GM23248 (cell line): Measurements from ENCODE around the gene ALPI. TPM values are rescaled to one million over a fixed set of nuclear protein-coding genes. Genes with fewer than 3 reads are reported as not detected.

Experiments used
- DNase-seq: peaks from one replicate; pipeline ENCODE4 v3.0.0-alpha.2; 2015
- H2AFZ ChIP-seq: fragments of 200-600 bp; sonication (generic); 2 replicates; pipeline ENCODE4 v1.6.1; 2016; ENCODE audit warnings: antibody characterized with exemption
- H3F3A ChIP-seq: fragments of 200-600 bp; sonication (generic); 2 replicates; pipeline ENCODE4 v1.6.1; 2016; ENCODE audit warnings: mild to moderate bottlenecking, antibody characterized with exemption, mixed run types; ENCODE audit not compliant: insufficient read depth
- H3K27ac ChIP-seq: fragments of 200-600 bp; sonication (generic); 2 replicates; pipeline ENCODE4 v1.5.1; 2016; ENCODE audit warnings: mild to moderate bottlenecking
- H3K27me3 ChIP-seq: fragments of 200-600 bp; sonication (generic); replicated peaks from 2 replicates; pipeline ENCODE4 v1.6.1; 2016; ENCODE audit warnings: mild to moderate bottlenecking; ENCODE audit not compliant: insufficient read depth
- H3K36me3 ChIP-seq: fragments of 200-600 bp; sonication (generic); 2 replicates; pipeline ENCODE4 v1.6.1; 2016; ENCODE audit warnings: low read depth, mild to moderate bottlenecking
- H3K4me1 ChIP-seq: fragments of 200-600 bp; sonication (generic); 2 replicates; pipeline ENCODE4 v1.6.1; 2016; ENCODE audit warnings: mild to moderate bottlenecking; ENCODE audit not compliant: insufficient read depth
- H3K4me2 ChIP-seq: fragments of 200-600 bp; sonication (generic); one replicate; pipeline ENCODE4 v1.6.1; 2016; ENCODE audit warnings: mild to moderate bottlenecking; ENCODE audit not compliant: unreplicated experiment
- H3K4me3 ChIP-seq: fragments of 200-600 bp; sonication (generic); 2 replicates; pipeline ENCODE4 v1.5.1; 2016; ENCODE audit warnings: mild to moderate bottlenecking
- H3K79me2 ChIP-seq: fragments of 200-600 bp; sonication (generic); 2 replicates; pipeline ENCODE4 v1.6.1; 2016; ENCODE audit warnings: mild to moderate bottlenecking; ENCODE audit not compliant: insufficient read depth
- H3K9ac ChIP-seq: fragments of 200-600 bp; sonication (generic); 2 replicates; pipeline ENCODE4 v1.6.1; 2016; ENCODE audit warnings: mild to moderate bottlenecking
- H3K9me2 ChIP-seq: fragments of 200-600 bp; sonication (generic); 2 replicates; pipeline ENCODE4 v1.6.1; 2016; ENCODE audit warnings: mixed run types, mild to moderate bottlenecking, moderate library complexity; ENCODE audit not compliant: insufficient read depth
- H3K9me3 ChIP-seq: fragments of 200-600 bp; sonication (generic); one replicate; pipeline ENCODE4 v1.6.1; 2017; ENCODE audit warnings: low read depth
- H4K20me1 ChIP-seq: fragments of 200-600 bp; sonication (generic); 2 replicates; pipeline ENCODE4 v1.6.0; 2016; ENCODE audit not compliant: insufficient read depth
- EZH2 ChIP-seq: fragments of 200-600 bp; sonication (generic); IDR thresholded peaks from 2 replicates; pipeline ENCODE4 v1.6.1; 2018; ENCODE audit warnings: antibody characterized with exemption, mild to moderate bottlenecking; ENCODE audit not compliant: insufficient read depth, poor library complexity, severe bottlenecking
- EZH2phosphoT487 ChIP-seq: fragments of 200-600 bp; sonication (generic); IDR thresholded peaks from 2 replicates; pipeline ENCODE4 v1.6.1; 2018; ENCODE audit warnings: antibody characterized with exemption, moderate library complexity, mild to moderate bottlenecking, low read depth; ENCODE audit not compliant: insufficient read depth
- WGBS, 2 experiments: methylation state at CpG; one replicate each; pipeline ENCODE4 v1.1.6; 2015 to 2017; ENCODE audit warnings: low lambda C conversion rate in 2 of 2, low coverage in 1 of 2; ENCODE audit errors: missing lambda C conversion rate in 2 of 2; 5-methylcytosine and 5-hydroxymethylcytosine counted together
- in situ Hi-C: fragments of 300-500 bp; cut with MboI; formaldehyde crosslinking; loops from 2 replicates; pipeline ENCODE4 v1.15.0; 2020
- polyA plus RNA-seq: library from polyadenylated mRNA; unstranded; fragments of >200 nt; fragmentation: Nextera tagmentation; extraction: Ambion mirVana; gene quantifications from 2 replicates; pipeline ENCODE4 v1.2.1, GENCODE V29; 2016
- total RNA-seq: library from RNA; depleted of rRNA; stranded (reverse); fragments of >200 nt; shearing (Covaris generic); gene quantifications from 2 replicates; pipeline ENCODE4 v1.2.3, GENCODE V29; 2014

The ALPI gene
- total and polyA plus RNA-seq, 2 experiments from 2014 or later: not detected

DNA sequence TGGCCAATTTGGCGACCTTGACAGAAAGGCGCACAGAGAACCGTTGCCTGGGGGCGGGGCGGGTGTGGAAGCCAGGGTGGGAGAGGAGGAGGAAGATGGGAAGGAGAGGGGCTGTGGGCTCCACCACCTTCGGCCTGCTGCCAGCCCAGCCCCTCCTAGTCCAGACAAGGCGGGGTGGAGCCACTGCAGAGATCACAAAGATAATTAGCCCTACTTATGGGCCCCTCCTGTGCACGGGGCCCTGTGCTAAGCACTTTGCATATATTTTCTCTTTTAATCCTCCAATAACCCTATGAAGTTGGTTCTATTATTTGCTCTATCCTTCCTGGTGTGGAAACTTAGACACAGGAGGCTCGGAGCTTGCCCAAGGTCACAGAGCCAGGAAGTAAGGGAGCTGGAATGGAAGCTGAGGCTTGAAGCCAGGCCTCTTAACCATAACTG is 45.4 kb downstream of the ALPI start:
- 67 to 69% methylated on average over 8 to 9 of the region's 9 CpGs for WGBS, 2 experiments
- in situ Hi-C loops: no loop called here
- H4K20me1 ChIP-seq: no peaks in the 10 kb centered on the region
- no peak overlapping the region for H3K9ac ChIP-seq
- H3K4me1 ChIP-seq: no peaks in the 10 kb centered on the region
- H3F3A ChIP-seq: no peaks in the 10 kb centered on the region
- no peak overlapping the region for H3K27ac ChIP-seq
- no peak for DNase-seq
- H3K36me3 ChIP-seq: no peaks in the 10 kb centered on the region
- H3K4me2 ChIP-seq: no peak overlapping the region
- H3K9me3 ChIP-seq: no peaks in the 10 kb centered on the region
- no peaks in the 10 kb centered on the region for H3K79me2 ChIP-seq
- H3K4me3 ChIP-seq: no peak overlapping the region
- H2AFZ ChIP-seq: no peak overlapping the region
- H3K9me2 ChIP-seq: no peaks in the 10 kb centered on the region
- peaks cover 43% of the 10 kb centered on the region for H3K27me3 ChIP-seq
- no peak for TF ChIP-seq EZH2phosphoT487
- no peak for TF ChIP-seq EZH2

DNA sequence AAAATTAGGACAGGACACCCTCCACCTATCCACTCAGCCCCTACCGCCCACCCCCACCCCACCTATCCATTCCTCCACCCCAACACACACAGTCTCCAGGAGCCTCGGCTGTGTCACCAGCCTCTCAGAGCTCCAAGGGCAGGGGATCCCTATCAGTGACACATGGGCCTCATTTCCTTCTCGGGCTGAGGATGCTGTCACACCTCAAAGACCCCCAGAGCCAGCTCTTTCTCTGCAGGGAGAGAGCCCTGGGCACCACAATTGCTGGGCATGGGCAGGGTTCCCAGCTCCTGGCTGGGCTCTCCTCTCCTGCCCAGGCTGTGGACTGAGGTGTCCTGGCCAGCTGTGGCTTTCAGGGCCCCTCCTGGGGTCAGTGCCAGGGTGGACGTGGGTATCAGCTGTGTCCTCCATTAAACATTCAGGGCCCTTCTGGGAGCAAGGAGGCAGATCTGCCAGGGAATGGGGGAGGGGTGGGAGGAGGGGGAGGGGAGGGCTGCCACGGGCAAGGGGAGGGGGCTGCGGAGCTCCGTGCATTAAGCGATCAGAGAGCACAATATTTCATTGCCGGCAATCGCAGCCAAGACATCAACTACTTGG is 45.9 kb downstream of the ALPI start:
- WGBS, 2 experiments: 8 to 11% methylated on average over 5 to 10 of the region's 10 CpGs
- Histone ChIP-seq H3K9ac (no peak overlapping the region), H3K4me1 (no peaks in the 10 kb centered on the region), H3K27ac (no peak overlapping the region), H2AFZ (no peak overlapping the region), H3K79me2 (no peaks in the 10 kb centered on the region), H3K27me3 (peaks cover 47% of the 10 kb centered on the region), H3K4me3 (no peak overlapping the region), H4K20me1 (no peaks in the 10 kb centered on the region), H3K4me2 (no peak overlapping the region), H3K9me2 (no peaks in the 10 kb centered on the region), H3F3A (no peaks in the 10 kb centered on the region), H3K36me3 (no peaks in the 10 kb centered on the region), H3K9me3 (no peaks in the 10 kb centered on the region)
- TF ChIP-seq EZH2 (no peak), EZH2phosphoT487 (no peak)
- no peak for DNase-seq
- in situ Hi-C loops: no loop called here

DNA sequence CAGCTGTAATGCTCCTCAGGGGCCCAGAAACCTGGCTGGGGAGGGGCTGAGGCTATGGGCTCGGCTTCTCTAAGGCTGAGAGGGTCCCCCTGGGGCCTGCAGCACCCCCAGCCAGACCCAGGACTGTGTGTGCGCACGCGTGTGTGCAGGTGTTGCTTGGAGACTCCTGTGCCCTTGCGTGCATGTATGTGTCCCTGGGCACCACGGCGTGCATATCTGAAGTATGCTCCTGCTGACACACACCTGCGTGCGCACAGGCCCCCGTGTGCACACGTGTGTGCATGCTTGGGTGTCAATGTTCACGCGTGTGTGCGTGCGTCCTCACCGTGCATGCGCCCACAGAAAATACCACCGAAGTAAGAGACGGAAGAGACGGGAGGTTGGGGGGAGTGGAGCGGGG is 46.6 kb downstream of the ALPI start:
- Histone ChIP-seq H2AFZ (no peak overlapping the region), H4K20me1 (no peaks in the 10 kb centered on the region), H3K9me2 (no peaks in the 10 kb centered on the region), H3K27ac (no peak overlapping the region), H3K4me1 (no peaks in the 10 kb centered on the region), H3K4me2 (no peak overlapping the region), H3K9ac (no peak overlapping the region), H3K4me3 (no peak overlapping the region), H3K79me2 (no peaks in the 10 kb centered on the region), H3K27me3 (peaks cover 51% of the 10 kb centered on the region), H3F3A (no peaks in the 10 kb centered on the region), H3K9me3 (no peaks in the 10 kb centered on the region), H3K36me3 (no peaks in the 10 kb centered on the region)
- in situ Hi-C loops: no loop called here
- 9 to 12% methylated on average over 17 to 20 of the region's 21 CpGs for WGBS, 2 experiments
- no peak for TF ChIP-seq EZH2phosphoT487
- no peak for TF ChIP-seq EZH2
- DNase-seq: peak; percentile 31

DNA sequence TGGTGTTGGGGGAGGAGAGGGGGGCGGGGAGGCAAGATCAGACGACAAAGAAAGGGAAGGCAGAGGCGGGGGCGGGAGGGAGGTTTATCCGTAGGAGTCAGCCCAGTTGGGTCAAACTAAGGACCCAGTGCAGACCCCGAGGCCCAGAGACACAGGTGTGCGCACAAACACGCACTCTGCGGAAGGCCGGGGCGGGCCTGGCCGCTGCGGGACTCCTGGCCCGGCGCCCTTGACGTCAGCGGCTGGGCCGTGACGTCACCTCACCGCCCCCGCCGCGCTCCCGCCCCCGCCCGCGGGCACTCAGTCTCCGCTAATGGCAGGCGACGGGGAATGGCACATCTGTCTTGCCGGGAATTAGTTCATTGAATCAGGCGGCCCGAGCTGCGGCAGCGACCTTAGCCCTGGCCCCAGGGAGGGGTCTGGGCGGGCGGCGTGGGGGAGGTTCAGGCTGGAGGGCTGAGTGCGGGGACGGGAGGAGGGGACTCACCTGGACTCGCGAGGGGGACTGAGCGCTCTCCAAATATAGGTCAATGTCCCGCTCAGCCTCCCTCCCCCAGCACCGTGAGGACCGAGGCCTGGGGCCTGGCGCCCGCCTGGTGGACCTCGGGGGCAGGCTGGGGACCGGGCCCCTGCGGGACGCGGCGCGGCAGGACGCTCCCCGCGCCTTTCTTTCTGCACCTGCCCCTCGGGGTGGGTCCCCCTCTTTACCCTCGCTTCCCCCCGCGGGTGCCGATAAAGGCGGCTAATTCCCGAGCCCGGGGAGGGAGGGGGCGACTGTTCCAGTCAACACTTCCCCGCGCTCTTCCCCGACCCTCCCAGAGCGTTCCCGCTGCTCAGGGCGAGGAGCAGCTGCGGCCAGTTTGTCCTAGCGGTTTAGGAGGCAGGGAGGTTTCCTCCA is 47.2 kb downstream of the ALPI start:
- Histone ChIP-seq H3K27ac (no peak overlapping the region), H3K9ac (no peak overlapping the region), H4K20me1 (no peaks in the 10 kb centered on the region), H3F3A (no peaks in the 10 kb centered on the region), H2AFZ (no peak overlapping the region), H3K4me3 (peak overlapping the region; percentile 30; the same call in 1 of the 2 replicates), H3K9me2 (no peaks in the 10 kb centered on the region), H3K79me2 (no peaks in the 10 kb centered on the region), H3K27me3 (peaks cover 46% of the 10 kb centered on the region), H3K4me2 (peak overlapping the region; percentile 17), H3K9me3 (no peaks in the 10 kb centered on the region), H3K36me3 (no peaks in the 10 kb centered on the region), H3K4me1 (no peaks in the 10 kb centered on the region)
- DNase-seq: peak; percentile 56
- WGBS, 2 experiments: 1 to 2% methylated on average over 29 to 72 of the region's 75 CpGs
- TF ChIP-seq EZH2phosphoT487 (peak; percentile 71; the same call in 1 of the 2 replicates), EZH2 (peak; percentile 85)
- in situ Hi-C loops: no loop called here
